Measurements from ENCODE around the gene ADCY2. TPM values are rescaled to one million over a fixed set of nuclear protein-coding genes. Genes with fewer than 3 reads are reported as not detected.

ADCY2 gene
- total and polyA plus RNA-seq, 2 of the 13 experiments (the other 11 are each of a cell fraction or from before 2014, with no cell fraction given): not detected

DNA sequence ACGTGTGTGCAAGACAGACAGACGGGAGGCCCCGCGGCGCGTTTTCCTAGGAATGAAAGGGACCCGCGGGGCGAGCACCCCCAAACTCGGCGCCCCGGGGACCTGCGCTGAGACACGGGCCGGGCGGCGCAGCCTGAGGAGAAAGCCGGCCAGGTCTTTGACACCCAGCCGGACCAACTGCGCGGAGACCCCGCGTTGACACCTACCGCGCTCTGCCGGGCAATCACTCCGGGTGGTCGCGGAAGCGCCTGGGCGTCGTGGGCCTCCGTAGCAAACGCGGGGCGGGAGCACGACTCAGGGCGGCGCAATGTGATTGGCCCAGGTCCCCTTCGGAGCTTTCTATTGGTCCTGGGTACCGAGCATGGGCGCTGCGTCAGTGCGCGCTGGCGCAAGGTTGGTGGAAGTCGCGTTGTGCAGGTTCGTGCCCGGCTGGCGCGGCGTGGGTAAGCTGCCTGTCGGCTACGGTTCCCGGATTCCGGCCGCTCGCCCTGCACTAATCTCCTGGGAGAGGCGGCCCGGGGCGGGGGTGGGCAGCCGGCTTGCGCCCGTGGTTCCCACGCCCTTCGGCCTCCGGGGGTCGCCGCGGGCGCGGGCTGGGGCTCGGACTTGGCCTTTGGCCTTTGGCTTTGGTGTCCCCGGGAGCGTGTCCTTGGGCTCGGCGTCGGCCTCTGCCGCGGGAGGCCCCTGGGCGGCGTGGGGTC lies 473.0 kb downstream of the ADCY2 start, which contains the start of the genes FASTKD3 and MTRR (continued):
- TF ChIP-seq, protein P1, sequence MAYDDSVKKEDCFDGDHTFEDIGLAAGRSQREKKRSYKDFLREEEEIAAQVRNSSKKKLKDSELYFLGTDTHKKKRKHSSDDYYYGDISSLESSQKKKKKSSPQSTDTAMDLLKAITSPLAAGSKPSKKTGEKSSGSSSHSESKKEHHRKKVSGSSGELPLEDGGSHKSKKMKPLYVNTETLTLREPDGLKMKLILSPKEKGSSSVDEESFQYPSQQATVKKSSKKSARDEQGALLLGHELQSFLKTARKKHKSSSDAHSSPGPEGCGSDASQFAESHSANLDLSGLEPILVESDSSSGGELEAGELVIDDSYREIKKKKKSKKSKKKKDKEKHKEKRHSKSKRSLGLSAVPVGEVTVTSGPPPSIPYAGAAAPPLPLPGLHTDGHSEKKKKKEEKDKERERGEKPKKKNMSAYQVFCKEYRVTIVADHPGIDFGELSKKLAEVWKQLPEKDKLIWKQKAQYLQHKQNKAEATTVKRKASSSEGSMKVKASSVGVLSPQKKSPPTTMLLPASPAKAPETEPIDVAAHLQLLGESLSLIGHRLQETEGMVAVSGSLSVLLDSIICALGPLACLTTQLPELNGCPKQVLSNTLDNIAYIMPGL (CRISPR knock-in tag; IDR thresholded peaks at IDR 0.05; ENCODE audit: borderline replicate concordance in 1 of 2, low read depth in 1 of 2): peak; percentile 68 to 79; a peak in 1 of 4 replicates
- TF ChIP-seq ZNF160 (CRISPR knock-in tag; IDR thresholded peaks at IDR 0.05) (no peak), ZNF460 (CRISPR knock-in tag; IDR thresholded peaks at IDR 0.05; ENCODE audit: borderline replicate concordance) (no peak), HOXA5 (CRISPR knock-in tag; IDR thresholded peaks at IDR 0.05) (peak; percentile 75; the same call in 1 of the 2 replicates), POGZ (CRISPR knock-in tag; IDR thresholded peaks at IDR 0.05) (peak; percentile 91), ARID2 (CRISPR knock-in tag; IDR thresholded peaks at IDR 0.05; ENCODE audit: borderline replicate concordance) (peak; percentile 93), KAT2B (IDR thresholded peaks at IDR 0.05; ENCODE audit: borderline replicate concordance, low read depth, low read length) (no peak), ZNF432 (CRISPR knock-in tag; IDR thresholded peaks at IDR 0.05; ENCODE audit: borderline replicate concordance) (no peak), CEBPG (CRISPR knock-in tag; IDR thresholded peaks at IDR 0.05) (no peak), FOSL2 (CRISPR knock-in tag; IDR thresholded peaks at IDR 0.05) (no peak), ARNTL (CRISPR knock-in tag; IDR thresholded peaks at IDR 0.05) (0 out of 2 replicates have a peak, but pooled peaks have one; percentile 43), ZNF703 (CRISPR knock-in tag; IDR thresholded peaks at IDR 0.05; ENCODE audit: borderline replicate concordance) (no peak), ASH2L (IDR thresholded peaks at IDR 0.05; ENCODE audit: insufficient read length, low read depth, low read length) (peak; percentile 92), SAP130 (CRISPR knock-in tag; IDR thresholded peaks at IDR 0.05; ENCODE audit: low read depth) (peak; percentile 78; the same call in 1 of the 2 replicates), SIX4 (CRISPR knock-in tag; IDR thresholded peaks at IDR 0.05) (no peak), ZNF44 (CRISPR knock-in tag; IDR thresholded peaks at IDR 0.05) (peak; percentile 89)
- TF ChIP-seq, protein P2, sequence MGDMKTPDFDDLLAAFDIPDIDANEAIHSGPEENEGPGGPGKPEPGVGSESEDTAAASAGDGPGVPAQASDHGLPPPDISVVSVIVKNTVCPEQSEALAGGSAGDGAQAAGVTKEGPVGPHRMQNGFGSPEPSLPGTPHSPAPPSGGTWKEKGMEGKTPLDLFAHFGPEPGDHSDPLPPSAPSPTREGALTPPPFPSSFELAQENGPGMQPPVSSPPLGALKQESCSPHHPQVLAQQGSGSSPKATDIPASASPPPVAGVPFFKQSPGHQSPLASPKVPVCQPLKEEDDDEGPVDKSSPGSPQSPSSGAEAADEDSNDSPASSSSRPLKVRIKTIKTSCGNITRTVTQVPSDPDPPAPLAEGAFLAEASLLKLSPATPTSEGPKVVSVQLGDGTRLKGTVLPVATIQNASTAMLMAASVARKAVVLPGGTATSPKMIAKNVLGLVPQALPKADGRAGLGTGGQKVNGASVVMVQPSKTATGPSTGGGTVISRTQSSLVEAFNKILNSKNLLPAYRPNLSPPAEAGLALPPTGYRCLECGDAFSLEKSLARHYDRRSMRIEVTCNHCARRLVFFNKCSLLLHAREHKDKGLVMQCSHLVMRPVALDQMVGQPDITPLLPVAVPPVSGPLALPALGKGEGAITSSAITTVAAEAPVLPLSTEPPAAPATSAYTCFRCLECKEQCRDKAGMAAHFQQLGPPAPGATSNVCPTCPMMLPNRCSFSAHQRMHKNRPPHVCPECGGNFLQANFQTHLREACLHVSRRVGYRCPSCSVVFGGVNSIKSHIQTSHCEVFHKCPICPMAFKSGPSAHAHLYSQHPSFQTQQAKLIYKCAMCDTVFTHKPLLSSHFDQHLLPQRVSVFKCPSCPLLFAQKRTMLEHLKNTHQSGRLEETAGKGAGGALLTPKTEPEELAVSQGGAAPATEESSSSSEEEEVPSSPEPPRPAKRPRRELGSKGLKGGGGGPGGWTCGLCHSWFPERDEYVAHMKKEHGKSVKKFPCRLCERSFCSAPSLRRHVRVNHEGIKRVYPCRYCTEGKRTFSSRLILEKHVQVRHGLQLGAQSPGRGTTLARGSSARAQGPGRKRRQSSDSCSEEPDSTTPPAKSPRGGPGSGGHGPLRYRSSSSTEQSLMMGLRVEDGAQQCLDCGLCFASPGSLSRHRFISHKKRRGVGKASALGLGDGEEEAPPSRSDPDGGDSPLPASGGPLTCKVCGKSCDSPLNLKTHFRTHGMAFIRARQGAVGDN (CRISPR knock-in tag; IDR thresholded peaks at IDR 0.05): peak; percentile 90
- TF ChIP-seq, protein P3, sequence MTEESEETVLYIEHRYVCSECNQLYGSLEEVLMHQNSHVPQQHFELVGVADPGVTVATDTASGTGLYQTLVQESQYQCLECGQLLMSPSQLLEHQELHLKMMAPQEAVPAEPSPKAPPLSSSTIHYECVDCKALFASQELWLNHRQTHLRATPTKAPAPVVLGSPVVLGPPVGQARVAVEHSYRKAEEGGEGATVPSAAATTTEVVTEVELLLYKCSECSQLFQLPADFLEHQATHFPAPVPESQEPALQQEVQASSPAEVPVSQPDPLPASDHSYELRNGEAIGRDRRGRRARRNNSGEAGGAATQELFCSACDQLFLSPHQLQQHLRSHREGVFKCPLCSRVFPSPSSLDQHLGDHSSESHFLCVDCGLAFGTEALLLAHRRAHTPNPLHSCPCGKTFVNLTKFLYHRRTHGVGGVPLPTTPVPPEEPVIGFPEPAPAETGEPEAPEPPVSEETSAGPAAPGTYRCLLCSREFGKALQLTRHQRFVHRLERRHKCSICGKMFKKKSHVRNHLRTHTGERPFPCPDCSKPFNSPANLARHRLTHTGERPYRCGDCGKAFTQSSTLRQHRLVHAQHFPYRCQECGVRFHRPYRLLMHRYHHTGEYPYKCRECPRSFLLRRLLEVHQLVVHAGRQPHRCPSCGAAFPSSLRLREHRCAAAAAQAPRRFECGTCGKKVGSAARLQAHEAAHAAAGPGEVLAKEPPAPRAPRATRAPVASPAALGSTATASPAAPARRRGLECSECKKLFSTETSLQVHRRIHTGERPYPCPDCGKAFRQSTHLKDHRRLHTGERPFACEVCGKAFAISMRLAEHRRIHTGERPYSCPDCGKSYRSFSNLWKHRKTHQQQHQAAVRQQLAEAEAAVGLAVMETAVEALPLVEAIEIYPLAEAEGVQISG (CRISPR knock-in tag; IDR thresholded peaks at IDR 0.05): peak; percentile 36; the same call in 1 of the 2 replicates
- TF ChIP-seq, protein P4, sequence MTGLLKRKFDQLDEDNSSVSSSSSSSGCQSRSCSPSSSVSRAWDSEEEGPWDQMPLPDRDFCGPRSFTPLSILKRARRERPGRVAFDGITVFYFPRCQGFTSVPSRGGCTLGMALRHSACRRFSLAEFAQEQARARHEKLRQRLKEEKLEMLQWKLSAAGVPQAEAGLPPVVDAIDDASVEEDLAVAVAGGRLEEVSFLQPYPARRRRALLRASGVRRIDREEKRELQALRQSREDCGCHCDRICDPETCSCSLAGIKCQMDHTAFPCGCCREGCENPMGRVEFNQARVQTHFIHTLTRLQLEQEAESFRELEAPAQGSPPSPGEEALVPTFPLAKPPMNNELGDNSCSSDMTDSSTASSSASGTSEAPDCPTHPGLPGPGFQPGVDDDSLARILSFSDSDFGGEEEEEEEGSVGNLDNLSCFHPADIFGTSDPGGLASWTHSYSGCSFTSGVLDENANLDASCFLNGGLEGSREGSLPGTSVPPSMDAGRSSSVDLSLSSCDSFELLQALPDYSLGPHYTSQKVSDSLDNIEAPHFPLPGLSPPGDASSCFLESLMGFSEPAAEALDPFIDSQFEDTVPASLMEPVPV (CRISPR knock-in tag; IDR thresholded peaks at IDR 0.05): peak; percentile 80; the same call in 1 of the 2 replicates
